ENCODE data around the gene WASF2.
"Not testable (repeated sequence)": the region's sequence is repeated elsewhere in the genome, so short reads cannot be mapped to it uniquely, and the experiment has no call there.

- not testable (repeated sequence) for TF ChIP-seq CTCF, POLR2A (IDR thresholded peaks at IDR 0.05)
Observed at GRCh38 chr1:27538305-27538676, 48.3 kb upstream of the WASF2 start.
